H1 (cell line): ENCODE data around the gene FAM171A1. TPM values are rescaled to one million over a fixed set of nuclear protein-coding genes. Genes with fewer than 3 reads are reported as not detected.

Experiments used
- CTCF ChIA-PET: fragments of 300-600 bp; sonication (Branson Sonifier 250); formaldehyde crosslinking; loops from one replicate; lab custom pipeline; 2021; ENCODE audit not compliant: partially characterized antibody; lab: Charles Lee
- POLR2A ChIA-PET: fragments of 300-600 bp; sonication (Branson Sonifier 250); formaldehyde crosslinking; loops from one replicate; lab custom pipeline; 2021; ENCODE audit warnings: inconsistent platforms; ENCODE audit not compliant: partially characterized antibody; lab: Charles Lee
- DNase-seq, 2 experiments: peaks; one replicate each; pipeline versions ENCODE4 v3.0.0 to v3.0.0-alpha.2; 2010 to 2022; ENCODE audit warnings: low spot score in 2 of 2, low read depth in 1 of 2, mixed read lengths in 1 of 2
- FAIRE-seq: peaks from 2 replicates; lab custom pipeline; 2011; peaks lifted over from hg19 to GRCh38; lab: Jason Lieb, UNC
- H2AFZ ChIP-seq: 2 replicates; pipeline ENCODE4 v1.8.1; 2012; ENCODE audit warnings: low read length, inconsistent platforms
- H2AK5ac ChIP-seq: 2 replicates; pipeline ENCODE4 v1.6.1; 2013; ENCODE audit warnings: low read depth, low read length
- H2BK120ac ChIP-seq: replicated peaks from 2 replicates; pipeline ENCODE3; 2013; ENCODE audit warnings: low read depth, low read length, inconsistent platforms
- H2BK12ac ChIP-seq: 2 replicates; pipeline ENCODE4 v1.6.1; 2013; ENCODE audit warnings: low read depth, low read length
- H2BK15ac ChIP-seq: 2 replicates; pipeline ENCODE4 v1.6.1; 2013; ENCODE audit warnings: low read length
- H2BK20ac ChIP-seq: 2 replicates; pipeline ENCODE4 v1.6.1; 2013; ENCODE audit warnings: low read length
- H2BK5ac ChIP-seq: 2 replicates; pipeline ENCODE4 v1.6.1; 2013; ENCODE audit warnings: low read depth, low read length
- H3K14ac ChIP-seq: 2 replicates; pipeline ENCODE4 v1.6.1; 2013; ENCODE audit warnings: inconsistent platforms; ENCODE audit not compliant: insufficient read length
- H3K18ac ChIP-seq: 2 replicates; pipeline ENCODE4 v1.6.1; 2013; ENCODE audit warnings: low read length; ENCODE audit errors: extremely low read depth
- H3K23ac ChIP-seq: 2 replicates; pipeline ENCODE4 v1.6.1; 2013; ENCODE audit warnings: inconsistent platforms; ENCODE audit not compliant: insufficient read length
- H3K23me2 ChIP-seq: 2 replicates; pipeline ENCODE4 v1.6.1; 2013; ENCODE audit warnings: low read depth, low read length
- H3K27ac ChIP-seq: 2 replicates; pipeline ENCODE4 v1.6.1; 2011; ENCODE audit warnings: low read depth, low read length, inconsistent platforms
- H3K27me3 ChIP-seq, 4 experiments: replicated peaks in 1 of 4; 1 replicate in 1 of 4; 2 replicates in 3 of 4; pipeline versions ENCODE4 v1.6.1 to v1.8.1; 2011 to 2013; ENCODE audit warnings: low read length in 3 of 4, mild to moderate bottlenecking in 3 of 4, inconsistent platforms in 2 of 4, mixed read lengths in 2 of 4, moderate library complexity in 1 of 4; ENCODE audit not compliant: control insufficient read depth in 3 of 4, insufficient read depth in 3 of 4; ENCODE audit errors: extremely low read depth in 1 of 4
- H3K36me3 ChIP-seq, 4 experiments: 2 replicates each; pipeline versions ENCODE4 v1.6.1 to v1.8.1; 2011 to 2013; ENCODE audit warnings: mild to moderate bottlenecking in 4 of 4, low read length in 3 of 4, moderate library complexity in 2 of 4, control low read depth in 1 of 4, inconsistent platforms in 1 of 4; ENCODE audit not compliant: insufficient read depth in 4 of 4, control insufficient read depth in 2 of 4
- H3K4ac ChIP-seq: replicated peaks from 2 replicates; pipeline ENCODE3; 2013; ENCODE audit warnings: low read length, low read depth, mixed read lengths, inconsistent platforms; ENCODE audit not compliant: insufficient read length
- H3K4me1 ChIP-seq, 4 experiments: replicated peaks in 1 of 4; 1 replicate in 1 of 4; 2 replicates in 3 of 4; pipeline versions ENCODE4 v1.6.1 to v1.8.1; 2011 to 2013; ENCODE audit warnings: low read length in 3 of 4, inconsistent platforms in 2 of 4, mixed read lengths in 1 of 4; ENCODE audit not compliant: insufficient read depth in 4 of 4, control insufficient read depth in 3 of 4
- H3K4me2 ChIP-seq, 2 experiments: 2 replicates each; pipeline versions ENCODE4 v1.6.1 to v1.8.1; 2011 to 2013; ENCODE audit warnings: low read depth in 2 of 2, low read length in 2 of 2, control low read depth in 1 of 2, inconsistent platforms in 1 of 2, mild to moderate bottlenecking in 1 of 2; ENCODE audit not compliant: insufficient read depth in 1 of 2
- H3K4me3 ChIP-seq, 4 experiments: fragments of 200-600, 300-600 bp in 1 of 4; sonication (generic), shearing (Covaris generic), sonication (Bioruptor Twin) in 1 of 4; 2 replicates each; pipeline versions ENCODE4 v1.5.1 to v1.8.1; 2011 to 2016; ENCODE audit warnings: low read length in 4 of 4, low read depth in 3 of 4, control low read depth in 2 of 4, inconsistent platforms in 2 of 4, mild to moderate bottlenecking in 2 of 4, mixed read lengths in 1 of 4, moderate library complexity in 1 of 4; ENCODE audit not compliant: insufficient read depth in 2 of 4; ENCODE audit errors: extremely low read depth in 1 of 4
- H3K56ac ChIP-seq: replicated peaks from 2 replicates; pipeline ENCODE3; 2013; ENCODE audit warnings: low read depth, mild to moderate bottlenecking, mixed read lengths, low read length, inconsistent platforms; ENCODE audit not compliant: insufficient read length
- H3K79me1 ChIP-seq: 2 replicates; pipeline ENCODE4 v1.6.1; 2013; ENCODE audit warnings: low read depth, low read length, control low read depth
- H3K79me2 ChIP-seq, 2 experiments: 2 replicates each; pipeline versions ENCODE4 v1.6.1 to v1.8.1; 2012 to 2013; ENCODE audit warnings: low read length in 2 of 2, mild to moderate bottlenecking in 2 of 2, inconsistent platforms in 1 of 2; ENCODE audit not compliant: insufficient read depth in 2 of 2, control insufficient read depth in 1 of 2
- H3K9ac ChIP-seq, 4 experiments: replicated peaks in 1 of 4; 1 replicate in 1 of 4; 2 replicates in 3 of 4; pipeline versions ENCODE4 v1.6.1 to v1.8.1; 2011 to 2013; ENCODE audit warnings: low read depth in 3 of 4, low read length in 3 of 4, control low read depth in 2 of 4, mild to moderate bottlenecking in 2 of 4, moderate library complexity in 2 of 4, inconsistent platforms in 1 of 4; ENCODE audit errors: extremely low read depth in 1 of 4
- H3K9me3 ChIP-seq, 2 experiments: 2 replicates each; pipeline versions ENCODE4 v1.6.1 to v1.8.1; 2012 to 2013; ENCODE audit warnings: mild to moderate bottlenecking in 2 of 2, moderate library complexity in 2 of 2, control low read depth in 1 of 2, inconsistent platforms in 1 of 2, low read depth in 1 of 2, low read length in 1 of 2, mixed read lengths in 1 of 2; ENCODE audit not compliant: insufficient read depth in 2 of 2
- H4K20me1 ChIP-seq, 2 experiments: replicated peaks in 1 of 2; 2 replicates each; pipeline versions ENCODE3 to v1.8.1; 2011 to 2013; ENCODE audit warnings: inconsistent platforms in 2 of 2, low read length in 2 of 2, mild to moderate bottlenecking in 1 of 2; ENCODE audit not compliant: insufficient read depth in 2 of 2, control insufficient read depth in 1 of 2
- H4K5ac ChIP-seq: 2 replicates; pipeline ENCODE4 v1.6.1; 2013; ENCODE audit warnings: low read length, low read depth, mixed read lengths, inconsistent platforms; ENCODE audit not compliant: insufficient read length
- H4K8ac ChIP-seq: 2 replicates; pipeline ENCODE4 v1.8.0; 2013; ENCODE audit warnings: mild to moderate bottlenecking, moderate library complexity, low read length, inconsistent platforms; ENCODE audit not compliant: insufficient read depth; ENCODE audit errors: extremely low read depth
- H4K91ac ChIP-seq: replicated peaks from 2 replicates; pipeline ENCODE3; 2013; ENCODE audit warnings: low read length, mixed read lengths, inconsistent platforms; ENCODE audit not compliant: insufficient read length
- BACH1 ChIP-seq: IDR thresholded peaks from 2 replicates; pipeline ENCODE4 v1.6.1; 2012; ENCODE audit warnings: low read length, improper control_type of control experiment
- BRCA1 ChIP-seq: IDR thresholded peaks from 2 replicates; pipeline ENCODE4 v1.6.1; 2012; ENCODE audit warnings: low read depth, low read length, improper control_type of control experiment
- FOSL1 ChIP-seq: IDR thresholded peaks from 2 replicates; pipeline ENCODE4 v1.6.1; 2011; ENCODE audit warnings: mild to moderate bottlenecking, low read depth, low read length, moderate library complexity; ENCODE audit not compliant: insufficient read depth
- GABPA ChIP-seq: IDR thresholded peaks from 2 replicates; pipeline ENCODE4 v1.6.1; 2011; ENCODE audit warnings: mild to moderate bottlenecking, low read length, moderate library complexity, borderline replicate concordance; ENCODE audit not compliant: insufficient read depth
- KDM5A ChIP-seq: fragments of 200-600 bp; IDR thresholded peaks from 2 replicates; pipeline ENCODE4 v1.7.1; 2012; ENCODE audit warnings: mild to moderate bottlenecking, low read length, inconsistent platforms, mixed read lengths
- PHF8 ChIP-seq: fragments of 200-600 bp; sonication (generic); conservative IDR thresholded peaks from 2 replicates; pipeline ENCODE4 v1.7.1; 2012; ENCODE audit warnings: low read depth, mild to moderate bottlenecking, inconsistent platforms, low read length, moderate library complexity
- POLR2A ChIP-seq, 2 experiments: IDR thresholded peaks; 1 replicate in 1 of 2; 2 replicates in 1 of 2; pipeline ENCODE4 v1.6.1; 2011; ENCODE audit warnings: low read depth in 2 of 2, low read length in 2 of 2, mild to moderate bottlenecking in 2 of 2; ENCODE audit errors: control extremely low read depth in 1 of 2
- RFX5 ChIP-seq: IDR thresholded peaks from 2 replicates; pipeline ENCODE4 v1.6.1; 2011; ENCODE audit warnings: low read depth, low read length, improper control_type of control experiment, borderline replicate concordance
- SIN3A ChIP-seq, 2 experiments: IDR thresholded peaks in 1 of 2; conservative IDR thresholded peaks in 1 of 2; 2 replicates each; pipeline ENCODE4 v1.6.1; 2011 to 2012; ENCODE audit warnings: low read length in 2 of 2, improper control_type of control experiment in 1 of 2, low read depth in 1 of 2, mild to moderate bottlenecking in 1 of 2
- SP2 ChIP-seq: IDR thresholded peaks from 2 replicates; pipeline ENCODE4 v1.6.1; 2012; ENCODE audit warnings: mild to moderate bottlenecking, low read length, inconsistent platforms
- SP4 ChIP-seq: IDR thresholded peaks from 2 replicates; pipeline ENCODE4 v1.6.1; 2012; ENCODE audit warnings: low read length, inconsistent platforms
- TAF7 ChIP-seq: optimal IDR thresholded peaks from 2 replicates; pipeline ENCODE3; 2011; ENCODE audit warnings: low read depth, mild to moderate bottlenecking, inconsistent platforms, low read length, moderate library complexity, borderline replicate concordance
- ZNF274 ChIP-seq: IDR thresholded peaks from 2 replicates; pipeline ENCODE4 v1.7.0; 2012; ENCODE audit warnings: low read length, borderline replicate concordance; ENCODE audit errors: extremely low read depth
- WGBS, 2 experiments: shearing (Covaris generic) in 1 of 2; methylation state at CpG; one replicate each; pipeline versions ENCODE4 v1.1.6 to v1.1.7; 2013 to 2015; ENCODE audit warnings: low lambda C conversion rate in 2 of 2, mixed read lengths in 2 of 2, inconsistent platforms in 1 of 2, low coverage in 1 of 2, missing lambda C conversion rate in 1 of 2; ENCODE audit not compliant: insufficient replicate concordance in 2 of 2, insufficient coverage in 1 of 2, insufficient read length in 1 of 2; ENCODE audit errors: extremely low coverage in 1 of 2, missing lambda C conversion rate in 1 of 2; 5-methylcytosine and 5-hydroxymethylcytosine counted together
- polyA plus RNA-seq, 7 experiments: library from polyadenylated mRNA; depleted of rRNA in 3 of 7; stranded (reverse) in 5 of 7; unstranded in 2 of 7; fragments of >200 nt in 5 of 7; fragments of 200-250 nt in 2 of 7; gene quantifications; 1 replicate in 5 of 7; 2 replicates in 1 of 7; 4 replicates in 1 of 7; pipeline versions ENCODE4 v1.2.1 to v1.2.3, GENCODE V29; 2011 to 2013; ENCODE audit warnings: missing spikeins in 2 of 7, mixed read lengths in 2 of 7
- total RNA-seq: library from RNA; stranded (reverse); fragmentation: NEBNext Ultra II Directional; extraction: Animal tissue kit (Norgen Biotek cat#: 25700); gene quantifications from 2 replicates; pipeline ENCODE4 v1.2.1, GENCODE V29; 2021

Gene FAM171A1
- total and polyA plus RNA-seq, 2 of the 8 experiments (the other 6 are each of a cell fraction or from before 2014, with no cell fraction given): 26.6 to 42.1 TPM

DNA sequence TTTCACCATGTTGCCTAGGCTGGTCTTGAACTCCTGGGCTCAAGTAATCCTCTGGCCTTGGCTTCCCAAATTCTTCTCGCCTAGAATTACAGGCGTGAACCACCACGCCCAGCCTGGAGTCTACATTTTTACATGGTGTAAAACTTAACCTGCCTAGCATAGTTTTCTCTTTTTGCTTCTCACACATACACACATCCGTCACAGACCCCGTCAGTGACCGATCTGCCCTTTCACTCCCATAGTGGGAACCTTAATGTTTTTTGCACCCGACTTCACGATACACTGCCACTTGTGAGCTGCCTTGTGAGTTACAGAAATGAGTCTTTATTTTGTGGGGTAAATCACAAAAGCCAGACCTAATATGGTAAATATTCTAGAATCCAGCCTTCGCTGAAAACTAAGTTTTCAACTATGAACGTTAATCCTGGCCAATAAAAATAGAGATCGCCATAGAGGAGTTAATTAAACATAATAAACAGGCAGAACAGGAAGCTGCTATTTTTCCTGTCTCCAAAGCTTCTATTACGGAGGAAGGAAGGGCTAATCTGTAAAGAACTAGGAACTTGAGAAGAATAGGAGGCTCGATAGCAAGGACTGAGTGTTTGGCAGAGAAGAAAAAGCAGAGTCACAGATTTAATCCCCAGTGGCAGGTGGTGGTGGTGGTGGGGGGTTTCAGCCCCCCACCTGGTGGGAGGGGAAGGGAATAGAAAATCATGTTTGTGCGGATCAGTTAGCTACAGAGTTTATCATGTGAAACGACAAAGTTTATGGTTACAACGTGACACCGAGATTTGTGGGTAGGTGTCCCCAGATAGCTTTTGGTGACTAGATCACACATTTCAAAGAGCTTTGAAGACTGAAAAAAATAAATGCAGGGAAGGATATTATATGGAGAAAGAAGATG, 14.7 kb upstream of the FAM171A1 start:
- H3K4me2 ChIP-seq: no peak overlapping the region
- no peak overlapping the region for H3K14ac ChIP-seq
- no peak overlapping the region for H4K91ac ChIP-seq
- H2BK12ac ChIP-seq: no peak overlapping the region
- H2AFZ ChIP-seq: no peak overlapping the region
- H3K23ac ChIP-seq: no peak overlapping the region
- H3K23me2 ChIP-seq: no peaks in the 10 kb centered on the region
- DNase-seq (no peak), FAIRE-seq (no peak)
- no peak overlapping the region for H2BK20ac ChIP-seq
- no peak overlapping the region for H2BK120ac ChIP-seq
- no peak overlapping the region for H3K18ac ChIP-seq
- H3K56ac ChIP-seq: no peak overlapping the region
- no peak overlapping the region for H4K5ac ChIP-seq
- H3K79me2 ChIP-seq: no peaks in the 10 kb centered on the region
- CTCF ChIA-PET: interaction anchor here (0.6 to 1.0 kb wide), 3 partner anchors 10 to 157 kb away, joined by 3 read pairs; no protein-coding TSS in a partner anchor
- H4K20me1 ChIP-seq: no peaks in the 10 kb centered on the region
- H3K36me3 ChIP-seq: no peaks in the 10 kb centered on the region
- no peak overlapping the region for H3K4ac ChIP-seq
- no peak overlapping the region for H2AK5ac ChIP-seq
- H4K8ac ChIP-seq: no peak overlapping the region
- H2BK15ac ChIP-seq: no peak overlapping the region
- POLR2A ChIA-PET: no interaction called here
- H3K9me3 ChIP-seq: no peaks in the 10 kb centered on the region
- no peaks in the 10 kb centered on the region; the same call in 1 of the 2 replicates for H3K79me1 ChIP-seq
- no peak overlapping the region for H3K9ac ChIP-seq
- H3K4me3 ChIP-seq: no peak overlapping the region
- no peak overlapping the region for H3K27ac ChIP-seq
- 90% methylated on average over 17 of the region's 17 CpGs; no CpG with 5 or more reads in 1 of the 2 experiments for WGBS, 2 experiments
- 0 out of 7 replicates have a peak, but pooled peaks cover 0 to 2% (median 0%) of the 10 kb centered on the region in 4 experiments for H3K4me1 ChIP-seq
- no peaks in the 10 kb centered on the region for H3K27me3 ChIP-seq
- H2BK5ac ChIP-seq: no peak overlapping the region
- no peak for TF ChIP-seq SP4
- no peak for TF ChIP-seq RFX5
- no peak for TF ChIP-seq PHF8
- no peak for TF ChIP-seq POLR2A (IDR thresholded peaks at IDR 0.05; ENCODE audit: control extremely low read depth in 1 of 2, low read depth in 2 of 2, low read length in 2 of 2)
- no peak for TF ChIP-seq FOSL1
- no peak for TF ChIP-seq BRCA1
- TF ChIP-seq GABPA: no peak
- no peak for TF ChIP-seq SIN3A (conservative IDR thresholded peaks at IDR 0.05 in 1 of 2, IDR thresholded peaks at IDR 0.05 in 1 of 2; ENCODE audit: low read depth in 1 of 2, low read length in 2 of 2)
- no peak for TF ChIP-seq SP2
- no peak for TF ChIP-seq ZNF274
- TF ChIP-seq KDM5A: no peak
- no peak for TF ChIP-seq BACH1
- TF ChIP-seq TAF7: no peak
